IMR-90 (cell line): ENCODE results near the gene SUCLA2. TPM values are rescaled to one million over a fixed set of nuclear protein-coding genes. Genes with fewer than 3 reads are reported as not detected.

Experiments used
- ATAC-seq: fragments of 200-7000 bp; cut with Tn5 transposase; 2 replicates; pipeline ENCODE4 v1.9.1; 2020; ENCODE audit warnings: low read depth, mild to moderate bottlenecking, moderate library complexity
- BruUV-seq: library from RNA; stranded (reverse); fragments of 400-500 nt; replicated peaks from 2 replicates; lab custom pipeline; 2021; lab: Mats Ljungman, UMichigan
- CTCF ChIA-PET: fragments of 300-600 bp; formaldehyde crosslinking; extraction: SDS; loops from one replicate; lab custom pipeline; 2021; ENCODE audit warnings: antibody characterized with exemption; lab: Yijun Ruan, JAX
- POLR2A ChIA-PET: fragments of 300-600 bp; sonication (Branson Sonifier 250); formaldehyde crosslinking; loops from one replicate; lab custom pipeline; 2022; ENCODE audit warnings: antibody characterized with exemption; ENCODE audit not compliant: unreplicated experiment; lab: Charles Lee
- DNase-seq: peaks from one replicate; pipeline ENCODE4 v3.0.0; 2013
- H2AFZ ChIP-seq: replicated peaks from 2 replicates; pipeline ENCODE3; 2013; ENCODE audit warnings: low read length, mild to moderate bottlenecking; ENCODE audit not compliant: poor library complexity
- H2AK5ac ChIP-seq: 2 replicates; pipeline ENCODE4 v1.6.1; 2013; ENCODE audit warnings: low read depth, low read length, inconsistent platforms
- H2AK9ac ChIP-seq: replicated peaks from 2 replicates; pipeline ENCODE3; 2013; ENCODE audit warnings: mild to moderate bottlenecking, low read depth, low read length, moderate library complexity; ENCODE audit not compliant: poor library complexity
- H2BK120ac ChIP-seq: 2 replicates; pipeline ENCODE4 v1.6.1; 2013; ENCODE audit warnings: low read depth, low read length, inconsistent platforms
- H2BK15ac ChIP-seq: 3 replicates; pipeline ENCODE4 v1.6.1; 2013; ENCODE audit warnings: low read depth, low read length, inconsistent platforms
- H2BK20ac ChIP-seq: 2 replicates; pipeline ENCODE4 v1.6.1; 2013; ENCODE audit warnings: low read depth, mild to moderate bottlenecking, inconsistent platforms, low read length, moderate library complexity
- H2BK5ac ChIP-seq: 2 replicates; pipeline ENCODE4 v1.6.1; 2013; ENCODE audit warnings: mild to moderate bottlenecking, low read depth, low read length, inconsistent platforms; ENCODE audit not compliant: poor library complexity, severe bottlenecking
- H3K14ac ChIP-seq: replicated peaks from 2 replicates; pipeline ENCODE4 v1.6.1; 2013; ENCODE audit warnings: low read depth, low read length, inconsistent platforms
- H3K18ac ChIP-seq: 2 replicates; pipeline ENCODE4 v1.6.1; 2013; ENCODE audit warnings: low read depth, low read length, control low read depth
- H3K23ac ChIP-seq: 2 replicates; pipeline ENCODE4 v1.6.1; 2013; ENCODE audit warnings: low read depth, low read length, inconsistent platforms
- H3K27ac ChIP-seq: 2 replicates; pipeline ENCODE4 v1.5.1; 2013; ENCODE audit warnings: mild to moderate bottlenecking, control low read depth, low read length; ENCODE audit not compliant: insufficient read depth
- H3K27me3 ChIP-seq: 2 replicates; pipeline ENCODE4 v1.6.1; 2013; ENCODE audit warnings: low read length; ENCODE audit not compliant: control insufficient read depth, insufficient read depth
- H3K36me3 ChIP-seq: 2 replicates; pipeline ENCODE4 v1.6.1; 2013; ENCODE audit warnings: low read length, mixed read lengths; ENCODE audit not compliant: control insufficient read depth, insufficient read depth
- H3K4ac ChIP-seq: 2 replicates; pipeline ENCODE4 v1.6.1; 2013; ENCODE audit warnings: low read depth, low read length, inconsistent platforms
- H3K4me1 ChIP-seq: 2 replicates; pipeline ENCODE4 v1.6.1; 2013; ENCODE audit warnings: low read length, mixed read lengths; ENCODE audit not compliant: control insufficient read depth, insufficient read depth
- H3K4me2 ChIP-seq: 2 replicates; pipeline ENCODE4 v1.6.1; 2013; ENCODE audit warnings: low read depth, mild to moderate bottlenecking, control low read depth, low read length, moderate library complexity
- H3K4me3 ChIP-seq: 2 replicates; pipeline ENCODE4 v1.5.1; 2013; ENCODE audit warnings: low read depth, mild to moderate bottlenecking, control low read depth, low read length, moderate library complexity; ENCODE audit not compliant: insufficient read depth
- H3K56ac ChIP-seq: 2 replicates; pipeline ENCODE4 v1.6.1; 2013; ENCODE audit warnings: low read length, inconsistent platforms; ENCODE audit not compliant: insufficient read depth; ENCODE audit errors: extremely low read depth
- H3K79me1 ChIP-seq, 2 experiments: 2 replicates each; pipeline ENCODE4 v1.6.1; 2013; ENCODE audit warnings: low read length in 2 of 2, inconsistent platforms in 1 of 2, low read depth in 1 of 2
- H3K9ac ChIP-seq: 2 replicates; pipeline ENCODE4 v1.6.1; 2013; ENCODE audit warnings: low read depth, low read length, control low read depth
- H3K9me1 ChIP-seq: 2 replicates; pipeline ENCODE4 v1.6.1; 2013; ENCODE audit warnings: low read length, inconsistent platforms; ENCODE audit not compliant: insufficient read depth
- H3K9me3 ChIP-seq: 2 replicates; pipeline ENCODE4 v1.6.1; 2013; ENCODE audit warnings: low read length; ENCODE audit not compliant: control insufficient read depth, insufficient read depth
- H4K20me1 ChIP-seq: 2 replicates; pipeline ENCODE4 v1.6.1; 2013; ENCODE audit warnings: low read length, inconsistent platforms; ENCODE audit not compliant: insufficient read depth
- H4K5ac ChIP-seq: 2 replicates; pipeline ENCODE4 v1.6.1; 2013; ENCODE audit warnings: mild to moderate bottlenecking, low read depth, low read length, control low read depth
- H4K8ac ChIP-seq, 2 experiments: 2 replicates each; pipeline ENCODE4 v1.6.1; 2013; ENCODE audit warnings: low read depth in 2 of 2, low read length in 2 of 2, control low read depth in 1 of 2, inconsistent platforms in 1 of 2
- H4K91ac ChIP-seq: 2 replicates; pipeline ENCODE4 v1.6.1; 2013; ENCODE audit warnings: low read depth, low read length, inconsistent platforms; ENCODE audit not compliant: insufficient read depth
- BHLHE40 ChIP-seq: fragments of 150-350 bp; IDR thresholded peaks from 2 replicates; pipeline ENCODE4 v1.6.1; 2016; ENCODE audit warnings: mild to moderate bottlenecking, low read depth, low read length
- CEBPB ChIP-seq: IDR thresholded peaks from 2 replicates; pipeline ENCODE4 v1.6.1; 2012; ENCODE audit warnings: low read depth, low read length, improper control_type of control experiment
- ELK1 ChIP-seq: fragments of 150-350 bp; IDR thresholded peaks from 2 replicates; pipeline ENCODE4 v1.6.1; 2016; ENCODE audit warnings: low read depth, mild to moderate bottlenecking, low read length, moderate library complexity, borderline replicate concordance
- FOS ChIP-seq: fragments of 150-350 bp; IDR thresholded peaks from 2 replicates; pipeline ENCODE4 v1.6.1; 2016; ENCODE audit warnings: low read depth, low read length
- MAFK ChIP-seq: IDR thresholded peaks from 2 replicates; pipeline ENCODE4 v1.6.1; 2012; ENCODE audit warnings: low read depth, low read length, improper control_type of control experiment
- MAZ ChIP-seq: IDR thresholded peaks from 2 replicates; pipeline ENCODE4 v1.6.1; 2012; ENCODE audit warnings: low read depth, mild to moderate bottlenecking, low read length, improper control_type of control experiment, moderate library complexity, borderline replicate concordance
- MXI1 ChIP-seq: IDR thresholded peaks from 2 replicates; pipeline ENCODE4 v1.6.1; 2012; ENCODE audit warnings: low read depth, mild to moderate bottlenecking, low read length, moderate library complexity, borderline replicate concordance
- NFE2L2 ChIP-seq: fragments of 150-350 bp; IDR thresholded peaks from 2 replicates; pipeline ENCODE4 v1.6.1; 2016; ENCODE audit warnings: low read depth, mild to moderate bottlenecking, low read length
- POLR2A ChIP-seq: IDR thresholded peaks from 2 replicates; pipeline ENCODE4 v1.6.1; 2012; ENCODE audit warnings: mild to moderate bottlenecking, low read depth, low read length
- RAD21 ChIP-seq: IDR thresholded peaks from 2 replicates; pipeline ENCODE4 v1.6.1; 2012; ENCODE audit warnings: low read length, improper control_type of control experiment
- RFX5 ChIP-seq: IDR thresholded peaks from 2 replicates; pipeline ENCODE4 v1.8.0; 2012; ENCODE audit warnings: low read depth, mild to moderate bottlenecking, low read length, moderate library complexity
- USF2 ChIP-seq: fragments of 150-350 bp; IDR thresholded peaks from 2 replicates; pipeline ENCODE4 v1.6.1; 2017; ENCODE audit warnings: mild to moderate bottlenecking, antibody characterized with exemption, low read length, low read depth
- WGBS, 2 experiments: methylation state at CpG; one replicate each; pipeline versions ENCODE4 v1.1.5 to v1.1.7; 2013; ENCODE audit warnings: missing lambda C conversion rate in 2 of 2; ENCODE audit not compliant: insufficient read length in 1 of 2; ENCODE audit errors: extremely low coverage in 2 of 2; 5-methylcytosine and 5-hydroxymethylcytosine counted together
- dilution Hi-C: fragments of 300-500 bp; cut with HindIII; formaldehyde crosslinking; loops from one replicate; pipeline ENCODE4 v1.14.3; 2018; ENCODE audit warnings: low sequenced_read_pairs; ENCODE audit not compliant: unreplicated experiment
- in situ Hi-C: fragments of 300-500 bp; cut with MboI; formaldehyde crosslinking; loops from 3 replicates; pipeline ENCODE4 v1.14.3; 2019; ENCODE audit warnings: low sequenced_read_pairs, inconsistent platforms, mixed read lengths
- intact Hi-C: fragments of 100-400 bp; cut with micrococcal nuclease; formaldehyde crosslinking; loops from 2 replicates; pipeline ENCODE4 v1.10.0; 2022
- polyA plus RNA-seq, 3 experiments: library from polyadenylated mRNA; depleted of rRNA; stranded (reverse); fragments of >200 nt; gene quantifications; 2 replicates each; pipeline ENCODE4 v1.2.3, GENCODE V29; 2012; ENCODE audit warnings: low replicate concordance in 1 of 3
- total RNA-seq: library from RNA; depleted of rRNA; stranded (reverse); fragments of >200 nt; gene quantifications from 2 replicates; pipeline ENCODE4 v1.2.3, GENCODE V29; 2012
- TF ChIP-seq, protein P1 (sequence below): conservative IDR thresholded peaks from 2 replicates; pipeline ENCODE4 v1.5.1; 2012; ENCODE audit warnings: mild to moderate bottlenecking, low read depth, low read length, improper control_type of control experiment

Gene SUCLA2
- total and polyA plus RNA-seq, 2 of the 4 experiments (the other 2 are of a cell fraction), result 31.5 to 36.1 TPM

DNA sequence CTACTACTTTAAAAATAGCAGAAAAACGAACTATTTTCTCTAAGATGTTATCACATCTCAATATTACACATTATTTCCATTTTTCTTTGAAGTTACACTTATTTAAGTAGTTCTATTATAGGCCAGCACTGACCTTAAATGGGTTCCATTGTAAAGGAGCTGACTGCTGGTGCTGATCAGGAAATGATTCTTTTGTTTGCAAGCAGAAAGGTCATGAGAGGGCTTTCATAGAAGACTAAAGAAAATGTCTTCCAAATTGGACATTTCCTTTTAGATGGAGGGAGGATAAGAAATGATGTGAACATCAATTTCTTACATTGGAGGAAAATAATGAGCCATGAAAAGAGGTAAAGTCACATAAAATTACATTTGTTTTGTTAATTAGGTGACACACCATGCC lies 96.2 kb downstream of the SUCLA2 start:
- no peaks in the 10 kb centered on the region for H3K9me1 ChIP-seq
- ATAC-seq (no peak), DNase-seq (no peak)
- H2AK5ac ChIP-seq, result no peak overlapping the region
- no peak overlapping the region for H2BK20ac ChIP-seq
- no peaks in the 10 kb centered on the region for H3K27me3 ChIP-seq
- no peak overlapping the region for H2BK15ac ChIP-seq
- no peak overlapping the region for H3K4me3 ChIP-seq
- no peak overlapping the region for H3K14ac ChIP-seq
- H3K23ac ChIP-seq, result no peak overlapping the region
- H3K36me3 ChIP-seq, result no peaks in the 10 kb centered on the region
- WGBS, 2 experiments, result no CpG with 5 or more reads among the region's 1 CpG
- H3K79me1 ChIP-seq, result no peaks in the 10 kb centered on the region
- no peaks in the 10 kb centered on the region for H3K9me3 ChIP-seq
- no peak overlapping the region for H3K4me2 ChIP-seq
- H3K4me1 ChIP-seq, result 0 out of 2 replicates have a peak, but pooled peaks cover 2% of the 10 kb centered on the region
- in situ Hi-C loops (no loop called here), dilution Hi-C loops (no loop called here), intact Hi-C loops (no loop called here)
- TF ChIP-seq MAFK, result no peak
- TF ChIP-seq POLR2A, result no peak
- TF ChIP-seq MXI1, result no peak
- TF ChIP-seq RFX5, result no peak
- no peak for TF ChIP-seq FOS
- TF ChIP-seq, protein P1, sequence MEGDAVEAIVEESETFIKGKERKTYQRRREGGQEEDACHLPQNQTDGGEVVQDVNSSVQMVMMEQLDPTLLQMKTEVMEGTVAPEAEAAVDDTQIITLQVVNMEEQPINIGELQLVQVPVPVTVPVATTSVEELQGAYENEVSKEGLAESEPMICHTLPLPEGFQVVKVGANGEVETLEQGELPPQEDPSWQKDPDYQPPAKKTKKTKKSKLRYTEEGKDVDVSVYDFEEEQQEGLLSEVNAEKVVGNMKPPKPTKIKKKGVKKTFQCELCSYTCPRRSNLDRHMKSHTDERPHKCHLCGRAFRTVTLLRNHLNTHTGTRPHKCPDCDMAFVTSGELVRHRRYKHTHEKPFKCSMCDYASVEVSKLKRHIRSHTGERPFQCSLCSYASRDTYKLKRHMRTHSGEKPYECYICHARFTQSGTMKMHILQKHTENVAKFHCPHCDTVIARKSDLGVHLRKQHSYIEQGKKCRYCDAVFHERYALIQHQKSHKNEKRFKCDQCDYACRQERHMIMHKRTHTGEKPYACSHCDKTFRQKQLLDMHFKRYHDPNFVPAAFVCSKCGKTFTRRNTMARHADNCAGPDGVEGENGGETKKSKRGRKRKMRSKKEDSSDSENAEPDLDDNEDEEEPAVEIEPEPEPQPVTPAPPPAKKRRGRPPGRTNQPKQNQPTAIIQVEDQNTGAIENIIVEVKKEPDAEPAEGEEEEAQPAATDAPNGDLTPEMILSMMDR, result no peak
- TF ChIP-seq USF2, result no peak
- TF ChIP-seq ELK1, result no peak
- no peak for TF ChIP-seq RAD21
- no peak for TF ChIP-seq BHLHE40
- no peak for TF ChIP-seq NFE2L2
- TF ChIP-seq MAZ, result no peak
- no peak for TF ChIP-seq CEBPB
- no peak overlapping the region for H3K56ac ChIP-seq
- no peak overlapping the region for H4K8ac ChIP-seq
- H3K27ac ChIP-seq, result no peak overlapping the region
- H3K9ac ChIP-seq, result no peak overlapping the region
- no peak overlapping the region for H4K91ac ChIP-seq
- CTCF ChIA-PET, result no interaction called here
- H2AK9ac ChIP-seq, result no peak overlapping the region
- POLR2A ChIA-PET, result no interaction called here
- H2BK5ac ChIP-seq, result no peak overlapping the region
- no peak overlapping the region for H3K4ac ChIP-seq
- no peaks in the 10 kb centered on the region for H4K20me1 ChIP-seq
- no peak overlapping the region for H4K5ac ChIP-seq
- H3K18ac ChIP-seq, result no peak overlapping the region
- H2BK120ac ChIP-seq, result no peak overlapping the region
- no peak overlapping the region for H2AFZ ChIP-seq
- no TSS peak for BruUV-seq
